RWPE1 (cell line): Measurements from ENCODE around the gene INPP5A.

Experiments
- CTCF ChIA-PET: fragments of 350-600 bp; sonication (Branson Sonifier 250); formaldehyde crosslinking; extraction: SDS; loops from one replicate; lab custom pipeline; 2021; lab: Yijun Ruan, JAX
- POLR2A ChIA-PET: fragments of 400-600 bp; formaldehyde crosslinking; extraction: SDS; loops from one replicate; lab custom pipeline; 2020; ENCODE audit warnings: antibody characterized with exemption; ENCODE audit not compliant: low non-redundant PET; lab: Yijun Ruan, JAX
- DNase-seq: peaks from one replicate; pipeline ENCODE4 v3.0.0; 2012; ENCODE audit warnings: low spot score
- H3K27ac ChIP-seq: fragments of 450-650 bp; 2 replicates; pipeline ENCODE4 v1.5.1; 2017
- TF ChIP-seq, protein P1 (sequence below): fragments of 450-650 bp; conservative IDR thresholded peaks from 2 replicates; pipeline ENCODE4 v1.5.1; 2017; ENCODE audit warnings: low read depth, mild to moderate bottlenecking

Gene INPP5A

GRCh38 chr10:132493246-132493755 lies 44.3 kb upstream of the INPP5A start:
- TF ChIP-seq, protein P1, sequence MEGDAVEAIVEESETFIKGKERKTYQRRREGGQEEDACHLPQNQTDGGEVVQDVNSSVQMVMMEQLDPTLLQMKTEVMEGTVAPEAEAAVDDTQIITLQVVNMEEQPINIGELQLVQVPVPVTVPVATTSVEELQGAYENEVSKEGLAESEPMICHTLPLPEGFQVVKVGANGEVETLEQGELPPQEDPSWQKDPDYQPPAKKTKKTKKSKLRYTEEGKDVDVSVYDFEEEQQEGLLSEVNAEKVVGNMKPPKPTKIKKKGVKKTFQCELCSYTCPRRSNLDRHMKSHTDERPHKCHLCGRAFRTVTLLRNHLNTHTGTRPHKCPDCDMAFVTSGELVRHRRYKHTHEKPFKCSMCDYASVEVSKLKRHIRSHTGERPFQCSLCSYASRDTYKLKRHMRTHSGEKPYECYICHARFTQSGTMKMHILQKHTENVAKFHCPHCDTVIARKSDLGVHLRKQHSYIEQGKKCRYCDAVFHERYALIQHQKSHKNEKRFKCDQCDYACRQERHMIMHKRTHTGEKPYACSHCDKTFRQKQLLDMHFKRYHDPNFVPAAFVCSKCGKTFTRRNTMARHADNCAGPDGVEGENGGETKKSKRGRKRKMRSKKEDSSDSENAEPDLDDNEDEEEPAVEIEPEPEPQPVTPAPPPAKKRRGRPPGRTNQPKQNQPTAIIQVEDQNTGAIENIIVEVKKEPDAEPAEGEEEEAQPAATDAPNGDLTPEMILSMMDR: no peak
- ChIA-PET CTCF (no interaction called here), POLR2A (no interaction called here)
- H3K27ac ChIP-seq: no peak overlapping the region
- DNase-seq: no peak

GRCh38 chr10:132493756-132494290 lies 43.8 kb upstream of the INPP5A start:
- DNase-seq: no peak
- CTCF ChIA-PET: no interaction called here
- TF ChIP-seq, protein P1: no peak
- H3K27ac ChIP-seq: no peak overlapping the region
- POLR2A ChIA-PET: no interaction called here

DNA sequence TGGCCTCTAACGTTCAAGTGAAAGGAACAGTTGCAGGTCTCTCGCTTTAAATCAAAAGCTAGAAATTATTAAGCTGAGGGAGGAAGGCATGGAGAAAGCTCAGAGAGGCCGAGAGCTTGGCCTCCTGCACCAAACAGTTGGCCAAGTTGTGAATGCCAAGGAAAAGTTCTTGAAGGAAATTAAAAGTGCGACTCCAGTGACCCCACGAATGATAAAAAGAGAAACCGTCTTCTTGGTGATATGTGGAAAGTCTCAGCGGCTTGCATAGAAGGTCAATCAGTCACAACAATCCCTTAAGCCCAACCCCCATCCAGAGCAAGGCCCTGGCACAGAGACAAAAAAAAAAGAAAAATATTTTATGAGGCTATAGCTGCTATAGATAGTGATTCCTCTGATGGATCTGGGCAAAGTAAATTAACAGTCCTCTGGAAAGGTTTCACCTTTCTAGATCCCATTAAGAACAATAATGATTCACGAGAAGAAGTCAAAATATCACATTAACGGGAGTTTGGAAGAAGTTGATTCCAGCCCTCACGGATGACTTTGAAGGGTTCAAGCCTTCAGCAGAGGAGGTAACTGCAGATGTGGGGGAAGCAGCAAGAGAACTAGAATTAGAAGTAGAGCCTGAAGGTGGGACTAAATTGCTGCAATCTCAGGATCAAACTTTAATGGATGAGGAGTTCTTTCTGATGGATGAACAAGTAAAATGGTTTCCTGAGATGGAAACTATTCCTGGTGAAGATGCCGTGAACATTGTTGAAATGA lies 42.5 kb upstream of the INPP5A start:
- CTCF ChIA-PET: no interaction called here
- DNase-seq: no peak
- TF ChIP-seq, protein P1: no peak
- no peak overlapping the region for H3K27ac ChIP-seq
- POLR2A ChIA-PET: interaction anchor here (0.6 kb wide), 1 partner anchor 1538 kb away, joined by 3 read pairs; no protein-coding TSS in a partner anchor

- no peak for DNase-seq
- ChIA-PET CTCF (no interaction called here), POLR2A (no interaction called here)
- no peak overlapping the region for H3K27ac ChIP-seq
- TF ChIP-seq, protein P1: no peak
Measured at GRCh38 chr10:132496360-132497062, 41.1 kb upstream of the INPP5A start.

GRCh38 chr10:132497063-132497680 lies 40.4 kb upstream of the INPP5A start:
- TF ChIP-seq, protein P1: no peak
- DNase-seq: no peak
- CTCF ChIA-PET: no interaction called here
- no peak overlapping the region for H3K27ac ChIP-seq
- POLR2A ChIA-PET: no interaction called here
